ENCODE measurements around the gene KIF26B.

Gene KIF26B

GRCh38 chr1:245572709-245573108, 417.9 kb downstream of the KIF26B start:
- H3F3A ChIP-seq (ENCODE audit: insufficient read depth, low read length), result no peaks in the 10 kb centered on the region
- no peaks in the 10 kb centered on the region for H3K9me2 ChIP-seq (replicated peaks; ENCODE audit: insufficient read depth, low read length)
- no peak overlapping the region for H3K9ac ChIP-seq (ENCODE audit: low read length)
- H3K4me2 ChIP-seq (ENCODE audit: low read depth, low read length), result no peak overlapping the region
- no peaks in the 10 kb centered on the region for H3K27me3 ChIP-seq (replicated peaks; ENCODE audit: insufficient read depth, low read length)
- no peaks in the 10 kb centered on the region for H3K36me3 ChIP-seq (replicated peaks; ENCODE audit: insufficient read depth, low read length)
- H3K4me3 ChIP-seq (ENCODE audit: low read length), result no peak overlapping the region
- no peak overlapping the region for H3K27ac ChIP-seq (ENCODE audit: low read length)
- H3K4me1 ChIP-seq (ENCODE audit: low read length), result no peaks in the 10 kb centered on the region
- H3K79me2 ChIP-seq (ENCODE audit: low read length), result no peaks in the 10 kb centered on the region
- TF ChIP-seq EZH2phosphoT487 (IDR thresholded peaks at IDR 0.05; ENCODE audit: low read length) (no peak), EZH2 (optimal IDR thresholded peaks at IDR 0.05; ENCODE audit: low read depth, low read length) (no peak)
- TF ChIP-seq, protein P1, sequence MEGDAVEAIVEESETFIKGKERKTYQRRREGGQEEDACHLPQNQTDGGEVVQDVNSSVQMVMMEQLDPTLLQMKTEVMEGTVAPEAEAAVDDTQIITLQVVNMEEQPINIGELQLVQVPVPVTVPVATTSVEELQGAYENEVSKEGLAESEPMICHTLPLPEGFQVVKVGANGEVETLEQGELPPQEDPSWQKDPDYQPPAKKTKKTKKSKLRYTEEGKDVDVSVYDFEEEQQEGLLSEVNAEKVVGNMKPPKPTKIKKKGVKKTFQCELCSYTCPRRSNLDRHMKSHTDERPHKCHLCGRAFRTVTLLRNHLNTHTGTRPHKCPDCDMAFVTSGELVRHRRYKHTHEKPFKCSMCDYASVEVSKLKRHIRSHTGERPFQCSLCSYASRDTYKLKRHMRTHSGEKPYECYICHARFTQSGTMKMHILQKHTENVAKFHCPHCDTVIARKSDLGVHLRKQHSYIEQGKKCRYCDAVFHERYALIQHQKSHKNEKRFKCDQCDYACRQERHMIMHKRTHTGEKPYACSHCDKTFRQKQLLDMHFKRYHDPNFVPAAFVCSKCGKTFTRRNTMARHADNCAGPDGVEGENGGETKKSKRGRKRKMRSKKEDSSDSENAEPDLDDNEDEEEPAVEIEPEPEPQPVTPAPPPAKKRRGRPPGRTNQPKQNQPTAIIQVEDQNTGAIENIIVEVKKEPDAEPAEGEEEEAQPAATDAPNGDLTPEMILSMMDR (IDR thresholded peaks at IDR 0.05; ENCODE audit: low read length), result no peak
- H4K20me1 ChIP-seq (ENCODE audit: insufficient read depth, low read length), result no peaks in the 10 kb centered on the region
- no peak for DNase-seq
- H2AFZ ChIP-seq (ENCODE audit: low read length), result no peak overlapping the region
- H3K9me3 ChIP-seq (replicated peaks; ENCODE audit: insufficient read depth, low read length), result no peaks in the 10 kb centered on the region

DNA sequence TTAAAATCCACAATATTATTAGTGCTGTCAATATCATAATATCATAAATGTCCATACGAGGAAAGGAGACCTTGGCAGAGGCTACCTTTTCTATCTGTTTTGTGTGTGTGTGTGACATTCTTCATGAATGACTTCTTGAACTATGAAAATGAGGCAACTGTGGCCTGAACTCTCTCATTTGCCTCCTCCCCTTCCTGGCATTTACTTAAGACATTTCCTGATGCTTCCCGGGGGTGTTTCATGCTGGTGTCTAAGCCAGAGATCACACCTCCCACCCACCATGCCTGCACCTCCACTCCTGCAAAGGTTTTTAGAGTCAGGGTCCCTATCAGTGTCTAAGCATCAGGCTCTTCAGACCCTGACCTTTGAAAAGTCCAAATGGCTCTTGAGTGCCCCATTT, 420.9 kb downstream of the KIF26B start:
- H3K79me2 ChIP-seq (ENCODE audit: low read length), result no peaks in the 10 kb centered on the region
- H3K27me3 ChIP-seq (replicated peaks; ENCODE audit: insufficient read depth, low read length), result no peaks in the 10 kb centered on the region
- H2AFZ ChIP-seq (ENCODE audit: low read length), result no peak overlapping the region
- no peaks in the 10 kb centered on the region for H3F3A ChIP-seq (ENCODE audit: insufficient read depth, low read length)
- no peak for DNase-seq
- H3K9me3 ChIP-seq (replicated peaks; ENCODE audit: insufficient read depth, low read length), result no peaks in the 10 kb centered on the region
- TF ChIP-seq EZH2phosphoT487 (IDR thresholded peaks at IDR 0.05; ENCODE audit: low read length) (no peak), EZH2 (optimal IDR thresholded peaks at IDR 0.05; ENCODE audit: low read depth, low read length) (no peak)
- TF ChIP-seq, protein P1 (IDR thresholded peaks at IDR 0.05; ENCODE audit: low read length), result no peak
- H3K4me3 ChIP-seq (ENCODE audit: low read length), result no peak overlapping the region
- no peak overlapping the region for H3K4me2 ChIP-seq (ENCODE audit: low read depth, low read length)
- H3K36me3 ChIP-seq (replicated peaks; ENCODE audit: insufficient read depth, low read length), result no peaks in the 10 kb centered on the region
- no peak overlapping the region for H3K9ac ChIP-seq (ENCODE audit: low read length)
- H3K9me2 ChIP-seq (replicated peaks; ENCODE audit: insufficient read depth, low read length), result no peaks in the 10 kb centered on the region
- H4K20me1 ChIP-seq (ENCODE audit: insufficient read depth, low read length), result no peaks in the 10 kb centered on the region
- H3K4me1 ChIP-seq (ENCODE audit: low read length), result no peaks in the 10 kb centered on the region
- no peak overlapping the region for H3K27ac ChIP-seq (ENCODE audit: low read length)

DNA sequence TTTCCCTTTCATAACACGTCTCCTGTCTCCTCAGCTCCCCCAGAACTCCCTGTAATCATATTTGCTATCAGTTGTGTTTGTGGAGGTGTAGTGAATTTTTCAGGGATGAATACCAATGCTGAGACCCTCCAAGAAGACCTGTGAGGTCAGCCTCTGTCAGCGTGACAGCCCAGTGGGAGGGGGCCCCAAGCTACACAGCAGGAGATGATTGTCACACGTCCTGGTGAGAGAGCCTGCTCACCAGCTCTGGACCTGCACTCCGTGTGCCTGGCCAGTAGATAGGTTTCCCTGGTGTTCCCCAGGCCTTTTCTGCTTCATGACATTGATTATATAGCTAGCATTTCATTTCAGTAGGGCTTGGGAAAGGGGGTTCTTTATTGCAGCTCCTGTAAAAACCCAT, 421.5 kb downstream of the KIF26B start:
- Histone ChIP-seq H3K27ac (ENCODE audit: low read length) (no peak overlapping the region), H3K4me3 (ENCODE audit: low read length) (no peak overlapping the region), H2AFZ (ENCODE audit: low read length) (no peak overlapping the region), H3K9me3 (replicated peaks; ENCODE audit: insufficient read depth, low read length) (no peaks in the 10 kb centered on the region), H4K20me1 (ENCODE audit: insufficient read depth, low read length) (no peaks in the 10 kb centered on the region), H3K4me2 (ENCODE audit: low read depth, low read length) (no peak overlapping the region), H3K9ac (ENCODE audit: low read length) (no peak overlapping the region), H3K36me3 (replicated peaks; ENCODE audit: insufficient read depth, low read length) (no peaks in the 10 kb centered on the region), H3K27me3 (replicated peaks; ENCODE audit: insufficient read depth, low read length) (no peaks in the 10 kb centered on the region), H3K4me1 (ENCODE audit: low read length) (no peaks in the 10 kb centered on the region), H3K9me2 (replicated peaks; ENCODE audit: insufficient read depth, low read length) (no peaks in the 10 kb centered on the region), H3F3A (ENCODE audit: insufficient read depth, low read length) (no peaks in the 10 kb centered on the region), H3K79me2 (ENCODE audit: low read length) (no peaks in the 10 kb centered on the region)
- TF ChIP-seq EZH2phosphoT487 (IDR thresholded peaks at IDR 0.05; ENCODE audit: low read length) (no peak), EZH2 (optimal IDR thresholded peaks at IDR 0.05; ENCODE audit: low read depth, low read length) (no peak)
- TF ChIP-seq, protein P1 (IDR thresholded peaks at IDR 0.05; ENCODE audit: low read length), result no peak
- no peak for DNase-seq

Data from MM.1S (cell line).